ENCODE data around the gene FEM1B.

The FEM1B gene

DNA sequence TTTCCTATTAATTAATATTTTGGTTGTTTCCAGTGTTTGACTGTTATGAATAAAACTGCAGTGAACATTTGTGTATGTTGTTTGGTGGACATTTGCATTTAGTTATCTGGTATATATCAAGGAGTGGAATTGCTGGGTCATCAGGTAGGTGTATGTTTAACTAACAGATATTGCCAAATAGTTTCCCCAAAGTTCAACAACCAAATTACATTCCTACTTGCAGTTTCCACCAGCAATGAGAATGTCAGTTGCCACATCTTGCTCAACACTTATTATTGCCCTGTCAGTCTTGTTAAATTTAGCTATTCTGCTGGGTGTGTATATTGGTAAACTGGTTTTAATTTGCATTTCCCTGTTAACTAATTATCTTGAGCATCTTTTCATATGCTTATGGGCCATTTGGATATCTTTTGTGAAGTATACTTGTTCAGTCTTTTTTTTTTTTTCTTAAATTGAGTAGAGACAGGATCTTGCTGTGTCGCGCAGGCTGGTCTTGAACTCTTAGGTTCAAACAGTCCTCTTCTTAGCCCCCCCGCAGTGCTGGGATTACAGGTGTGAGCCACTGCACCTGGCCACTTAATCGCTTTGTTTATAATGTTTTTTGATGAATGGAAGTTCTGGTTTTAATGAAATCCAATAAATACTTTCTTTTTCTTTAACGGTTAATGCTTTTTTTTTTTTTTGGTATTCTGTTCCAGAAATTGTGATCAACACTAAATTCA, 7.9 kb downstream of the FEM1B start:
- DNase-seq, result no peak

DNA sequence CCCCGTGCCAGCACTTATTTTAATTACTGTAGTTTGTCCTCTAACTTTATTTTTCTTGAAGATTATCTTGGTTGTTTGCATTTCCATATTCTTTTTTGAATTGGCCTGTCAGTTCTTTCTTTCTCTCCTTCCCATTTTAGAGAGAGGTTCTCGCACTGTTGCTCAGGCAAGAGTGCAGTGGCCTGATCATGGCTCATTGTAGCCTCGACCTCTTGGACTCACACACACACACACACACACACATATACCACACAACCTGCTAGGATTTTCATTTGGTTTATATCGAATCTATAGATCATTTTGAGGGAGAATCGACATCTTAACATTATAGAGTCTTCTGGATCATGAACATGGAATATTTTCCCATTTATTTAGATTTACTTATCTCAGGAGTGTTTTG, 8.7 kb downstream of the FEM1B start:
- no peak for DNase-seq

DNA sequence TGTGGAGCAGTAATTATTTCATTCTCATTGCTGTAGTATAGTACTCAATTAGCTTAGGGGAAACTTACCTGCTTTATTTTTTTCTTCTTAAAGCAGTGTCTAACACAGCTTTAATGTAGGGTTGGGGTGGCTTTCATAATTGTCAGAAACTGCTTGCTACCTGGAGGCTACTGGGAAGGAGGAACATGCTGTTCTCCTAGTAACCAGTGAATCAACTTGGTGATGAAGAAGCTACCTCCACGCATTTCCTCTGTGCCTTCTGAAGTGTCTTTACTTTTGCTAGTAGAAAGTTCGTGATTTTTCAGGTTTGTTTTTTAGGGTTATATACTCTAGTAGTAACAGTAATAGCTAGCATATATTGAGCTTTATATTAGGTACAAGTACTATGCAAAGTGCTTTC, 11.5 kb downstream of the FEM1B start:
- DNase-seq, result no peak

DNA sequence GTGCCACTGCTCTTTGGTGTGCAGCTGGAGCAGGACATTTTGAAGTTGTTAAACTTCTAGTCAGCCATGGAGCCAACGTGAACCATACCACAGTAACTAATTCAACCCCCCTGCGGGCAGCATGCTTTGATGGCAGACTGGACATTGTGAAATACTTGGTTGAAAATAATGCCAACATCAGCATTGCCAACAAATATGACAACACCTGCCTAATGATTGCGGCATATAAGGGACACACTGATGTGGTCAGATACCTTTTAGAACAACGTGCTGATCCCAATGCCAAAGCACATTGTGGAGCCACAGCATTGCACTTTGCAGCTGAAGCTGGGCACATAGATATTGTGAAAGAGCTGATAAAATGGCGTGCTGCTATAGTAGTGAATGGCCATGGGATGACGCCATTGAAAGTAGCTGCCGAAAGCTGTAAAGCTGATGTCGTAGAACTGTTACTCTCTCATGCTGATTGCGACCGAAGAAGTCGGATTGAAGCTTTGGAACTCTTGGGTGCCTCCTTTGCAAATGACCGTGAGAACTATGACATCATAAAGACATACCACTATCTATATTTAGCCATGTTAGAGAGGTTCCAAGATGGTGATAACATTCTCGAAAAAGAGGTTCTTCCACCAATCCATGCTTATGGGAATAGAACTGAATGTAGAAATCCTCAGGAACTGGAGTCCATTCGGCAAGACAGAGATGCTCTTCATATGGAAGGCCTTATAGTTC, 12.2 kb downstream of the FEM1B start:
- no peak for DNase-seq

DNA sequence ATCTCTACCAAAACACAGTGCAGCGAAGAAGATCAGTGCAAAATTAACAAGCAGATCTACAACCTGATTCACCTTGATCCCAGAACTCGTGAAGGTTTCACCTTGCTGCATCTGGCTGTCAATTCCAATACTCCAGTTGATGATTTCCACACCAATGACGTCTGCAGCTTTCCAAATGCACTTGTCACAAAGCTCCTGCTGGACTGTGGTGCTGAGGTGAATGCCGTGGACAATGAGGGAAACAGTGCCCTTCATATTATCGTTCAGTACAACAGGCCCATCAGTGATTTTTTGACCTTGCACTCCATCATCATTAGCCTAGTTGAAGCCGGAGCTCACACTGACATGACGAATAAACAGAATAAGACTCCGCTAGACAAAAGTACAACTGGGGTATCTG, 13.2 kb downstream of the FEM1B start:
- DNase-seq, result no peak

DNA sequence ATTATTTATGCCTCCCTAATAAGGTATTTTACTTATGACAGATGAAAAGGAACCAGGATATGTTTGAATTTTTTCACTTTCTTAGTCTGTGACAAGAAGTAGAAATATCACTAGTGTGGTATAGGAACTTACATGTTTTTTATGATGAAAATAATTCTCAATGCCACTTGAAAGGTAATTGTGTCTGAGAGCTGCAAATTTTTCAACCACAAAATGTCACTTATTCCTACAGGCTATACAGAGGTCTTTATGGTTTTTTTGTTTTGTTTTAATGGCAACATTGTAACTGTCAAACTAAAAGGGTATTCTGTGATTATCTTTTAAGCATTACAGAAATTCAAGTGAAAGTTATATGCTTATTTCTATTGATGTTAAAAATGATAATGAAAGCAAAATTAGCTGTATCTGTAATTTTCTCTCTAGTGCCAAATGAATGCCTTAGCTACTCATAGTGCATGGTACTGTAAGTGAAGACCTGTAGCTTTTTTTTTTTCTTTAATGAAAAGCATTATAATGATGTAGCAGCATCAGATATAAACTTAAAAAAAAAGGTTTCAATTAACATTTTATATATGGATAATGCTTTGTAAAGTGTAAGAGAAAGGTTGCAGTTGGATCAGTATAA, 14.7 kb downstream of the FEM1B start:
- DNase-seq, result no peak

DNA sequence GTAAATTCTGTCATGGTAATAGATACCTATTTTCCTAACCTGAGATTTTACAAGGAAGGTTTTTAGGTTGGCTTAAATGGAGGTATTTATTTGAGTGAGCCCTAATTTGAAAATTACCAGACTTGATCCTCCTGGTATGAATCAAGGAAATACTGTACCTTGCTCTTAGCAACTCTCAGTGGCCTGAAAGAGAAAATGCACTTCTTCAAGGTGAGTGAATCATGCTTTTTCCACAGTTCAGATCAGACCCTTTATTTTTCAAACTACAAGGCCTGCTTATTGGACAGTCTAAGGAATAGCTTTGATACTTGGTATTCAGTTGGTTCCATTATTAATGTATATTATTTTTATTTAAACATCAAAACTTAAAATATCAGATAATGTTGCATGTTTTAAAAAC, 15.4 kb downstream of the FEM1B start:
- no peak for DNase-seq

DNA sequence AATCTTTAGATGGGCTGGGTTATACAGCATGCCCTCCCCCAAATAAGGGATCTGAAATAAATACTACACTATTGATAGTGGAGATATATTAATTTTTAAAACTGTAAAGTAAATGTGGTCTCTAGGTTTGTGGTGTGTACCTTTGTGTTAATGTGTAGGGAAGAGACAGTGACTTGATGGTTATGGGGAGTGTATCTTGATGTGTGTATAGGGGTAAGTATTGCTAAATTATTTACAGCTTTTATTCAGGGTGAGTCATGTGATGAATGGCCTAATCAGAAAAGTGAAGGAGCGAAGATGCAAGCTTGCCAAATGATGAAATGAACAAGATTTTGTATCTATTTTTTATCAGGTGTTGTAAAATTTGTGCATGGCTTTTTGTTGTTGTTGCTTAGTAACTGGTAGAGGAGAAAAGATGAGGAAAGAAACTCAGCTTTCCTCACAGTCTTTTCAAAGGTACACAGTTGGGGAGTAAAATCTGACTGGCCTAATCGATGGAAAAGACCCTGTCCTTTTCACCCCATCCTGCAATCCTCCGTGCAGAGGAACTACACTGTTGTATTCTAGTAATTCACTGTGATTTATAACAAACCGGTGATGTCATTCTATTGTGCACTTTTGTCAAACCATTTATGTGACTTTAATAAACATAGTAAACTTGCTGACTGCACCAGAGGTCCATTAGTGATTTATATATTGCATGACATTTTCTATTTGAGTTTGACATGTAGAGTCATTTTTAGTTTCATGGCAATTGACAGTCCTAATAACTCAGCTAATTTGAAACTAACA, 17.7 kb downstream of the FEM1B start:
- no peak for DNase-seq

DNA sequence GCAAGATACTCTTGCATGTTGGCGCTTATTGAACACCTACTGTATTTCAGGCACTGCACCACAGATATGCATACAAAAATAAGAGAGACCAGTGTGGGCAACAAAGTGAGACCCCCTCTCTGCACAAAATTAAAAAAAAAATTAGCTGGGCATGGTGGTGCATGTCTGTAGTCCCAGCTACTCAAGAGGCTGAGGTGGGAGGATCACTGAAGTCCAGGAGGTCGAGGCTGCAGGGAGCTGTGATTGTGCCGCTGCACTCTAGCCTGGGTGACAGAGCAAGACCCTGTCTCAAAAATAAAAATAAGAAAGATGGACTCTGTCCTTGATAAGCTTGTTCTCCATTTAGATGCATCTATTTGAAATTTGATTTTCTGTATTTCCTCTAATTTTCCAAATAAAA, 20.8 kb downstream of the FEM1B start:
- no peak for DNase-seq

DNA sequence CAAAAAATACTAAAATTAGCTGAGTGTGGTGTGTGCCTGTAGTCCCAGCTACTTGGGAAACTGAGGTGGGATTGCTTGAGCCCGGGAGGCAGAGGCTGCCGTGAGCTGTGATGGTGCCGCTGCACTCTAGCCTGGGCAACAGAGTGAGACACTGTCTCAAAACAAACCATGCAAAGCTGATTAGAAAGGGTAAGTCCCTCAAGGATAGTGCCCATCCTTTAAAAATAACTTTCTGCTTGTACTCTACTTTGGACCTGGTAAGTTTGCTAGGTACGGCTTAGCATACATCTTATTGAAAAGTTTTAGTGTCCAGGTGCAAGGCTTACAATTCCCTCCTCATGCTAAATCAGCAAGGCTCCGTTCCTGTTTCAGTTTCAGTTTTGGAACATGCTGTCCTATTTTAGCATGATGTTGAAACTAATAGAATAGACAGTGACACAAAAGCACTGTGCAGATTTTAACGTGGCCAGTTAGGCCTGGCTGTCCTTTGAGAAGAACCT, 21.4 kb downstream of the FEM1B start:
- peak in 1 of 5 donors; percentile 54 for DNase-seq

DNA sequence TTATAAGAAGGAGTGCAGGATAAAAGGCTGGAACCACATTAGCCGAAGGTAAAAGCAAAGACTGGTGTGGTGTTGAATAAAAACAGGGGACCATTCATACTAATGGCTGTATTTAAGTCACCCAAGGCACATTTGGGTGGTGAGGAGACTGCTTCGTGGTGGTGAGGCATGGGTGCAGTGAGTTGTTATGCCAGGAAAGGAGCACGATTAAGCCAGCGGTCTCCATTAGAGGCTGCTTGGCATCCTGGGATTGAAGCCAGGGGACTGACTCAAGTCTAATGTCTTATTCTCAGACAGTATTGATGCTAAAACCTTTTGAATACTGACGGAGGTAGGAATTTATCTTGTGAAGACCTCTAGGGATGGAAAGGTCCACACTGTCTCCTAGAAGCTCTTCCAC, 21.9 kb downstream of the FEM1B start:
- DNase-seq, result no peak

DNA sequence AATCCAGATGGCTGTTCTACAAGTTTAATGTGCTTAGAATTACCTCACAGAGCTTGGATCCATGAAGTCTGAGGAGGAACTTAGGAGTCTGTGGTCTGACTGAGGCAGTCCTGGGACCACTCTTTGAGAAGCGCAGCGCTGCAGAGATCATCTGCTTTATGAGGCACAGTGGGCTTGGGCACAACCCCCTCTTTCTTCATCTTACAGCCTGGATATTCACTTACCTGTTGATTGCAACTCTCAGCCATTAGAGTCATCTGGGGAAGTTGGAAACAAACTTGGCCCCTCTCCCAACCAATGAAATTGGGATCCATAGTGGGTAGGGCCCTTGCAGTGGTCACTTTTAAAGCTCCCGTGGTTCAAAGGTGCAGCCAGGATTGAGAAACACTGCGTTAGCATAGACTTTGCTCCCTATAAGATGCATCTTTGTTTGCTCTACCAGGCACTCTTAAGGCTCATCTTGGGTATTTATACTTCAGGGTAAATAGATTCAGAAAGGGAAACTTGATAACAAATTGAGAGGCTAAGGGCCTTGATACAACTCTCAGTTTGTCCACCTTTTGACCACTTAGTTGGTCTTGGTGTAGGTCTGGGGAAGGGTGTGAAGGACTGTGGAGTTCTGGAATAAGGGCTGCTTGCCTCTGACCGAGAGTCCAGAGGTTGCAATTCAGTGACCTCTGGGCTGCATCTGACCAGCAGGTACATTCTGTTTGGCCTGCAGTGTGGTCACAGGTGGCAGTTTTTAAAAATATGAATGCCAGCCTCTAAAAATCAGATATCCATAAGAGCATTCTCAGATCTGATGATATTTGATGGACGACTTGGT, 22.8 kb downstream of the FEM1B start:
- DNase-seq, result no peak

DNA sequence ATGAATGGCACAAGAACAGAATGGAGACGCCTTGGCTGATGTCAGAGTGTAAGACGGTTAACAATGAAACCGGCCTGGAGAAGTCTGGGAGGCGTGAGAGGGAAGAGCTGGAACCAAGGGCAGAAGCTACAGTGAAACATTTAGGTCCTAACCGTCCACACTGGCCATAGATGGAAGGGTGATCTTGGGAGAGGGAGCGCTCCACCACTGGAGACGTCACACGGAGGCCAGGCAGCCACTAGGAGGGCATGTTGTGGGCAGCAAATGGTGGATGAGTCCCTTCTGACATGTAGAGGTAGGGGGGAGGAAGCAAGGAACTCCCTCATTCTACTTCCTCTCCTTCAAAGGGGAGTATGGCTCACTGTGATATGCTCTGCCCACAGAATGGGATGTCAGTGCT, 23.8 kb downstream of the FEM1B start:
- DNase-seq, result no peak

DNA sequence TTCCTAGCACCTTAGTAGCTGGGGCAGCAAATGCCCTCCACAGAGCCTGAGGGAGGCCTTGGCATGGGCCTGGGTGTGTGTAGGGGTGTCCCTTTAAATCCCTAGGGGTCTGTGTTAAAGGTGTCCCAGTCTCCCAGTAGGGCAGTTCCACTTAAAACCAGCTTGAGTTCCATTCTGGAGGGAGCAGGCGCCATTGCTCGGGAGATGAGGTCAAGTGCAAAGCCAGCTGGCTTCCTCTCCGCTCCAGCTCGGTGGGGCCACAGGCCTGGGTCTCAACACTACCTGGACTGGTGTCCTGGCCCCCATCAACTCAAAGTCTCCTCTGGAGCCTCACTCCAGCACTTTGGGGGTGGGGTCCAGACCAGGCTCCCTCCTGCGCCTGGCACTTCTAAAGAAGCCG, 25.2 kb downstream of the FEM1B start:
- DNase-seq, result no peak

DNA sequence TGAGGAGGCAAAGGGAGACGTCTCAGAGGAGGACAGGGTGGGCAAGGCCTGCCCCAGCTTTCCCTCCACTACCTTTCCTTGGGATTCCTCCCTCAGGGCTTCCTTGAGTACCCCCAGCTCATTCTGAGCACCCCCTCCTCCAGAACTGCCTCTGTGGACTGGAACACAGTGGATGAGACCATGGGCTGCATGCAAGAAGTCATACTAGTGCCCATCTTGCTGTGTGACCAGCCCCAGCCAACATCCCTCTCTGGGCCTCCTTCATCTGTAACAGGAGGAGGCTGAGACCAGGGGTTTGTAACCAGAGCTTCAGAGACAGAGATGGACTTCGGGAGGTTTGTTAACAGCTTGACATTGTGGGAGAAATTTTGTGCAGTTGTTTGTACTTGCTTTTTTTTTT, 25.6 kb downstream of the FEM1B start:
- no peak for DNase-seq

DNA sequence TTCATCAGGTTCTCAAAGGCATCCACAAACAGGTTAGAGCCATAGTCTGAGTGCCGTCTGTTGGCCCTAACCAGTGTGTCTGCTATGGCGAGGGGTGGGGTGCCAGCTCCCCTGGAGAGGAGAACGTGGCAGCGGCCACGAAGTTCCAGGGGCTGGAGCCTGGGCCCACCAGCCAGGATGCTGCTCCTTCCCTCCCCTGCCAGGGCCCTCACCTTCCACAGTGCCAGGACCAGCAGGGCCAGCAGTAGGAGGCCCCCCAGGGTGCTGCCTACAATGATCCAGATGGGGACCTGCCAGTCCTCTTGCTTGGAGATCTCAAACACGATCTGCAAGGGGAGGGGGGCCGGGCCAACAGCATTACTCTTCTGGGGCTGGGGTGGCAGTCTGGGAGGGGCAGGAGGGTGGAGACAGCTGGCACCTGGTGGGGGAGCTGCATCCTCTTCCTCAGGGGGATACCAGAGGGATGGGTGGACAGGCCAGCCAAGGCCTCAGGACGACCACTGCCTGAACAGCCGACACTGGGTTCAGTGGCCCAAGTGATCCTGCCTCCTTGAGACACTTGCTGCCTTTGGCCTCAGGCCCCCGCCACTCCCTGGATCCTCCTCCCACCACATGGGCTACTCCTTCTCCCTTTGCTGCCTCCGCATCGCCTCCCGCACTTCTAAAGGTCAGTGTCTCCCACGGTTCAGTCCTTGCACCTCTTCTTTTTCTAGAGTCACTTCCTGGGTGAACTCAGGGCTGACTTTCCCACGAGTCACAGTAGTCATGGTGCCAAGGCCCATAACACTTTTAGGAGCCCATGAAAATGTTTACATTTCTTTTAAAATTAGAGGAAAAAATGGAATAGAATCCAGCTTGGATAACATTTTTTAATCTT, 26.3 kb downstream of the FEM1B start:
- no peak for DNase-seq

DNA sequence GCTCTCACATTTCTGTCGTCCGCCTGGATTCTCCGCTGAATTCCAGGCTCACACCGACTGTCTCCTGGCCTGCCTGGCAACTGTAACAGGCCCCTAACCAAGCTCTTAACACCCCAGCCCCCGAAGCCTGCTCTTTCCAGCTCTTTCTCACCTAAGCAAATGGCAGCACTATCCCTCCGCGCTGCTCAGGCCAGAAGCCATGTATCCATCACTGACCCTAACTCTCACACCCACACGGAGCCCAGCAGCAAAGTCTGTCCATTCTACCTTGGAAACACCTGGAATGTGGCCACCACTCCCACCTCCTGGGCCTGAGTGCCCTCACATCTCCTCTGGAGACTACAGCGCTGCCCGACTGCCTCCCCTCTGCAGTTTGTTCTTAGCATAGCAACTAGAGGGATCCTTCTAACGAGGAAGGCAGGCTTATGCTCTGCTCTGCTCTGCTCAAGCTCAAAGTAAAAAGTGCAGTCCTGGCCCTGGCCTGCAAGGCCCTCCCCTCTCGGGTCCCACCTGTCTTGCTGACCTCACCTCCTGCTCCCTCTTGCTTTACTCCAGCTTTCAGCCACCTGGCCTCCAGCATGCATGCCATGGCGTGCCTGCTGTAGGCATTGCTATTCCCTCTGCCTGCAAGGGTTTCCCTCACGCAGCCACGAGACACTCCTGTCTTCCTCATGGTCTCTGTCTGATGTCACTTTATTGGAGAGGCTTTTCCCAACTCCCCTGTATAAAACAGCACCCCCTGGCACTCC, 27.2 kb downstream of the FEM1B start:
- no peak for DNase-seq

DNA sequence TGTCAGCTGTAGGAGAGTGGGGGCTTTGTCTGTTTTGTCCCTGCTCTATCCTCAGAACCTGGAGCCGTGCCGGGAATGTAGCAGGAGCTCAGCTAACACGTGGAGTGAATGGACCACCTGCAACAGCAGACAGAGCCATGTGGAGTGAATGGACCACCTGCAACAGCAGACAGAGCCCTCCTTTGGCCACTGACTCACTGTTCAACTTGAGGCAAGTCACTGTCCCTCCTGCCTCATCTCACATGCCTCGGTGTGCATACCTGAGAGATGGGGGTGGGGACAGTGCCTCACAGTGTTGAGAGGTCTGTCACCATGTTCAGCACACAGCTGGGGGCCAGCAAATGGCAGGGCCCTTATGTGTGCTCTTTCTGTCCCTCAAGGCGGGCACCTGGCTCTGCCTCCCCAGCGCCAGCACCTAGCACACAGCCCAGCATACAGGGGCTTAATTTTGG, 27.9 kb downstream of the FEM1B start:
- DNase-seq, result no peak

DNA sequence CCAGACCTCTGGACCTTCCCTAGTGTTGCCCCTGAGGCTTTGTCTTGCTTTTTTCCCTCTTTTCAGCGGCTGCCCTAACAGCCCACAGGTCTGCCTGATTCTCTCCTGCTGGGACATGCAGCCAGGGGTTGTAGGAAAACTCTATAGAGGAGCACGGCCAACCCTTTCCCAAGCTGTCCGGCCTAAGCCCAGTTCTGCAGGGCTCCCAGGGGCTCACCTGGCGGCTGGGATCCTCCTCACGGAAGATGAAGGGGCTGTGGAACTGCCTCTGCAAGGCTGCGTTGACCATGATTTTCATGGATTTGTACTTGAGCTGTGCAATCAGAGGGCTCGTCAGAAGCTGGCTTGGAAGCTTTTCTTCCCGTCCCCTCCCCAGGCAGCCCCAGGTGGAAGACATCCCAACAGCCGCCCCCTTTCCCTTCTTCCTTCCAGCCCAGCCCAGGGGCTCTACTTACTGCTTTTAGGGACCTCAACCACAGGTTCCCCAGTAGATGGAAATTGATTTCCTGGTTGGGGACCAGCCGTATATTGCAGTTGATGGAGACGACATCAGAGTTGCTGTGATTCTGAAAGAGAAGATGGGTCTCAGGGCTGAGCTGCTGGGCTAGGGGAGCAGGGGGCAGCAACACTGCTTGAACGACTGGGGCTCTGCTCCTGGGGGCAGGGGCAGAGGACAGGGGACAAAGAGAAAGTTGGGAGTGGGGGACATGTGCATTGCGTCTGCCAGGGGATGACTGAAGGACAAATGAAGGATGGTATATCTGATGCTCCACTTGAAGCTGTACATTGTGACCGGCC, 29.8 kb downstream of the FEM1B start:
- DNase-seq, result no peak
